ENCODE results near the gene KCTD10.
"Not testable (repeated sequence)": the region's sequence is repeated elsewhere in the genome, so short reads cannot be mapped to it uniquely, and the experiment has no call there.

Gene KCTD10

DNA sequence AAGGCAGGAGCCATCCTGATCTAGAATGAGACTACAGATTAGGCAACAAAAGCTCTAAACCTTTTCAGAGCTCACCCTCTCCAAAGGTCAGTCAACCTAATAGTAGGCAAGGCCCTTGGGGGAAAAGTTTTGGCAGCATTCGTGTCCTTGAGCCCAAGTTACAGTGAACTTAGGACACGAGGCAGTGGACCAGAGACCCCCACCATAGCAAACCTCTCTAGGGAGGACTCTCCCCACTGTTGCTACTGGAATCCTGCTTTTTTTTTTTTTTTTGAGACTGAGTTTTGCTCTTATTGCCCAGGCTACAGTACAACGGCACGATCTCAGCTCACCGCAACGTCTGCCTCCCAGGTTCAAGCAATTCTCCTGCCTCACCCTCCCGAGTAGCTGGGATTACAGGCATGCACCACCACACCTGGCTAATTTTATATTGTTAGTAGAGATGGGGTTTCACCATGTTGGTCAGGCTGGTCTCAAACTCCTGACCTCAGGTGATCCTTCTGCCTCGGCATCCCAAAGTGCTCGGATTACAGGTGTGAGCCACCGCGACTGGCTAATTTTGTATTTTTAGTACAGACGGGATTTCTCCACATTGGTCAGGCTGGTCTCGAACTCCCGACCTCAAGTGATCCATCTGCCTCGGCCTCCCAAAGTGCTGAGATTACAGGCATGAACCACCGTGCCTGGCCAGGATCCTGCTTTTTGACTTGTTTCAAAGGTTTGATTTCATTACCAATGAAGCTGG is 3.4 kb downstream of the KCTD10 start:
- DNase-seq (ENCODE audit: low spot score) = not testable (repeated sequence)

DNA sequence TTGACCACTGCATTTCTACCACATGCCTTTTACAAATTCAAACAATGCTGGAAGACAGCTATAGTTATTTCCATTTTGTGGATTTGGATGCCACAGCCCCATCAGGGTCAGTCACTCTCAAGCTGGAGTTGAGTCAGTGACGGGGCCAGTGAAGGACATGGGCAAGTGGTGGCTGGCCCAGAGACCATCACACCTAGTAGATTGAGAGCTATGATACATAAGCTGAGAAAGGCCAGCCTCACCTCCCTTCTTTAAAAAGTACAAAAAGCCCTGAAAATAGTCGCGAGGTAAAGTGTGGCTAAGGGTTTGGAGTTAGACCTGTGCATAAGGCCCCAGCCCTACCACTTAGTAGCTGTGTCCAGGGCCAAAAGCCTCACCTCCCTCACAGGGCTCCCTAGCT is 4.1 kb downstream of the KCTD10 start:
- DNase-seq (ENCODE audit: low spot score) = no peak

DNA sequence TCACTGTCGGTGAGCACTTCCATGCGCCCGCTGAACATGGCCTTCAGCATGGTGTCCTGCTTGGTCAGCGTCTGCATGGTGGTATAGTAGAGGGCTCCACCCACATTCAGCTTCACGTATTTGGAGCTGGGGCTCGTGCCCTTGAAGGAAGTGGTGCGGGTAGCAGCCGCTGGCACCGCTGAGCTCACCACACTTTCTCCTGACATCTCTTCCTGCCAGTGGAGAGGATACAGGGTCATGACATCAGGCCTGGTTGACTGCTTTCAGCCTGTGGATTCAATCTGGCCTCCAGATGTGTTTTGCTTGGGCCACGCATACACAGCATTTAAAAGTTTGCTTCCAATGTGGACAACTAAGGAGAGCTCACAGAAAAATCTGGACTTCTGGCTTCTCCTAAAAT is 7.6 kb downstream of the KCTD10 start:
- DNase-seq (ENCODE audit: low spot score) = no peak

DNA sequence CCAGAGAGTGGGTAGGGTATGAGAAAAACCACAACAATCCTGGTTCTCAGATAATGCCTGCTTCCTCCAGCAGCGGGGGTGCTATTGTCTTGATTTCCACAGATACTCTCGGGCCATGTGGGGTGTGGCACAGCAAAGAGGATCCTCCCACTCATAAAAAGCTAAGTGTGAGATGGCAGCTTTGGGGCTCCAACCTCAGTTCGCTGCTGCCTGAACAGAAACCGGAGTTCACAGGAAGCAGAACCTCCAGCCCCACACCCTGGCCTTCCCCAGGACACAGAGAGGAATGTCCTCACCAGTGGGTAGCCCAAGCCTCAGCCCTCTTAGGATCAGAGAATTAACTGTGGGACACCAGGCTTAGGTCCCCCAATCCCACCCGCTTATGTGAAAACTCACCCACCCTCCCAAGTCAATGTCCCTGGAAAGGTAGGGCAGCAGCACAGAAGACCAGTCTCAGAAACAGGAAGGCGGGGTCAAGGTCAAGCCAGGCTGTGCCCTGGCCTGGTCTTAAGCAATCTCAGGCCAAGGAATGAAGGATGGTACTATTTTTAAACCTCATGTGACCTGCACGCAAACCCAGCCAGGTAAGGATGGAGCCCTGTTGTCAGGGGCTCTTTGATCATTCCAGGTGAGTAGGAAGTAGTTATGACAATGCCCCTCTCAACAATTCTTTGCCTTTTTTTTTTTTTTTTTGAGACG is 9.0 kb downstream of the KCTD10 start:
- no peak for DNase-seq (ENCODE audit: low spot score)

DNA sequence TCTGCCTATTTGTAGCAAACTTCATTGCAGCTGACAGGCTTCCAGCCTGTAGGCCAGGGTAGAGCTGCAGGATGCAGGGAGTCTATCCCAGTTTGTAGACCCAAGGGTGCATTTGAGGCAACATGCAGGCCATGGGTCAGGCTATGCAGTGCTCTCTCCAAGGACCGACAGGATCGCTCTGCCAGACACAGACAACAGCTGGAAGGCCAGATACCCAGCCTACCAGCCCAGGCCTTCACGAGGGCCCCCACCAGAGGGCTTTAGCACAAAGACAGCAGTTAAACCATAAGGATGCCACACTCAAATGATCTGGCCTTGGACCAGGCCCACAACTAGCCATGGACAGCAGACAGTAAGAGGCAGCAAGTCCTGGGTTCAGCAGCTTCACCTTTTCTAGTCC is 10.3 kb downstream of the KCTD10 start:
- DNase-seq (ENCODE audit: low spot score) = no peak

DNA sequence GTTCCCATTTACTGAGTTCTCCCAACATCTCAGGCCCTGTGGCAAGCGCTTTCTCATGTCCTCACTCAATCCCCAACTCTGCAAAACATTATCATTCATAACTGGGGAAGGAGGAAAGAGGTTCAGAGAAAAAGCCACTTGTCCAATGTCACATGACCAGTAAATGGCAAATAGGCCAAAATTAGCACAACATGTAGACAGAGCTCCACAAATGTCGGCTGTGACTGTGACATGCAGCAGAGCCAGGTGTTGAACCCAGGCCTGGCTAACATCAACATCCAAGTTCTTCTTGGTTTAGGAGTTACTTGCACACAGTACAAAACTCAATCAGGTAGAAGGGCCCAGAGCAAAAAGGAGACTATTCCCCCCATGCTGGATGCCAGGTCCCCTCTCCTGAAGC is 10.8 kb downstream of the KCTD10 start:
- no peak for DNase-seq (ENCODE audit: low spot score)

DNA sequence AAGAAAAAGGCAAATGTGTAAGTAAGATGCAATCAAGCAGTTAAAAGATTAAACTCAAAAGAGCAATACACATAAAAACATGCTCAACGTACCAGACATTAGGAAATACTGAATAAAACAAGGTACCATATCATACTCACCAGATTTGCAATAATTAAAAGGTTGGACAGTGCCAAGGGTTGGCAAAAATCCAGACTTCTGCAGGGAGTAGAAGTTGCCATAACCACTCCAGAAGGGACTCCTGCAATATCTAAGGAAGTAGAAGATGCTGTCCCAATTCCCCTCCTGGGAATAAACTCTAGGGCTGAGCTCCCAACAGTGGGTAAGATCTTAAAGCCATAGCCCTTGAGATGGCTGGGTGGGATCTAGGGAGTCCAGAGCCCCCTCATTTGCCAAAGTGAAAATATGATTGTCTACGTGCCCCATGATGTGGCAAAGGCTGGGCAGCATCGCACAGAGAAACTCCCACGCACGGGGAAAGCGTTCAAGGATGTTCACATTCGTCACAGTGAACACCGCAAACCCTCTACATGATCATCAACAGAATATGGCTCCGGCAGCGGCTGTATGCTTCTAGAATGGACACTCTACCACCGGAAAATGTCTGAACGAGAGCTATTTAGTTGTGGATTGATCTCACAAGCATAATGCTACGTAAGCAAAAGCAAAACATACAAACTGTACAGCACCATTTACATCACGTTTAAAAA is 12.3 kb downstream of the KCTD10 start:
- DNase-seq (ENCODE audit: low spot score) = no peak

DNA sequence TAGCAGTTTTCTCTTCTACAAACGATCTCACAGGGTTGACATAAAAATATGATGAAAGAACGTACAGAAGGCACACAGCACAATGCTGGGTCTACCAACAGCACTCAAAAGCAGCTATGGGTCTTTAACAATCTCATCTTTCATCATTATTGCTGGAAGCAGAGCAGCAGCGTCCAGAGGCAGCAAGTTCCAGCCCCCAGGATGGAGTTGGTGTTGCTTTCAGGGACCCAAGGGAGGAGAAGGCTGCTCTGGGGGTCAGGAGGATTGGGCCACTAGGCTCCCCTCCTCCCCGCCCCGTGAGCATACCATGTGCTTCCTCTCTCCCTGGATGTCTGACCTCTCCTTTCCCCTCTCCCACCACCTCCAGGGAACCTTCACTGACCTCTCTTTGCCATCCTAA is 13.3 kb downstream of the KCTD10 start:
- no peak for DNase-seq (ENCODE audit: low spot score)

DNA sequence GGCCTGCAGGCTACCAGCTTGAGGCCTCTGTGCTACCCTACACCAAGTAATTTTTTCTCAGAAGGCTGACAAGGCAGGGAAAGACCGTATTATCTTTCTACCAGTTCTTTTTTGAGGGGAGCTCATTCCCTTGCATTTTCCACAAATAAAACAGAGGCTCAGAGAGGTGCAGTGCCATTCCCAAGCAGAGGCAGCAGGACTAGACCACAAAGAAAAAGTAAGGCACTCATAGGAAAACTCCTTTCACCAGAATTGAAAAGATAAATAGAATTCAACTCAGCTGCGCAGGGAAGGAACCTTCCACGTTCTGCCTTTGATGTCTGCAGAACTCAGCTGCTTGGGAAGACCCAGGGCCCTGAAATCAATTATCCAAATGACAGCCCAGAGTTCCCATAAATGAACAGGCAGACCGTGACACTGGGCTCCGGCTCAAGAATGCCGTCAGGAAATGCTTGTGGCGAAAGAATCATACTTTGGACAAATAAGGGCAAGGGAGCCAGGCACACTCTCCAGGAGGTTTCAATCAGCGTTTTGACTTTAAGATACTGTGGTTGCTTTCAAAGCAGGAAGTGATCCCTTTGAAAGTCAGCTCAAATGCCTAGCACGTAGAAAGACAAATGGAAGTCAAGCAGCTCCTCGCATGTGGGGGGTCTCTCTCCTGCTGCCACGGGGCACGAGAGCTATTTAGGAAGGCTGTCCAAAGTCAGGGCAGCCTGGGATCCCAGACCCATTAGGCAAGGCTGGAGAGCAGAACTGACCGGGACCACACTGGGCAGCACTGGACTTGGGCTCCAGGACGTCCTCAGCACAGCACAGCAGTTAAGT is 14.0 kb downstream of the KCTD10 start:
- DNase-seq (ENCODE audit: low spot score) = no peak

DNA sequence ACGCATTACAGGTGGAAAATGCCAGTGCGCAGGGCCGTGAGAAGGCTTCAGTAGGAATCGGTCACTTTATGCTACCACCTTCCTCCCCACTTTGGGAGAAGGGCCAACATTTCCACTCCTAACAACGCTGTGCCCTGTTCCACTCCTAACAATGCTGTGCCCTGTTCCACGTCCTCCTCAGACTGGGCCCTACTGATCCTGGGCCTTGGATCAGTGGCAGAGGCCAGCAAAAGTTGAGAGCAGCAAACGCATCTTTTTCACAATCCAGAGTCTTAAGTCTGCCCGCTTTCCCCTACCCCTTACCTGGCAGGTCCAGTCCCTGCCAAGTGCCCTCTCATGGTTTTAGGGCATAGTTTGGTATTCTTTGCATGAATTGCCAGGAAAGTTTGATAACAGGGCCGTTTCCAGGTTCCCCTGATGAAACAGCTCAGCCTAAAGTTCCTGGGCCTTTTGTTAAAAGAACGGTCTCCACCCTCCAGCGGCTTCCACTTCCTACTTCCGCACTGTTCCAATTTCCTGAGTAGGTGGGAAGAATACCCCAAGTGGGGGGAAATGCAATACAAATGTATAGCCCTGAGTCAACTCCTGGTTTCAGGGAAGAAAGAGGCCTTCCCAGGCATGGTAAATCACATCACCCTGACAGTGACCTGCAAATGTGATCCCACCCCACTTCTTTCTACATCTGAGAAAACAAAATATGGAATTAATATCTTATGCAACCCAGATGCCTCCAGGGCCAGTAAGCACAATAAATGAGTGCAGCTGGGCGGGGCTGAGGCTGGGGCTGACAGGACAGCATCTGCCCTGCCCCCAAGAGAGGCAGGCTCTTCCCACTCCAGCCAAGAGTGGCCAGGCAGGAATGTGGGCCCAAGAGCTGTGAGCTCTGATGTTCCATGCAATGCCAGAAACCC is 15.0 kb downstream of the KCTD10 start:
- no peak for DNase-seq (ENCODE audit: low spot score)

DNA sequence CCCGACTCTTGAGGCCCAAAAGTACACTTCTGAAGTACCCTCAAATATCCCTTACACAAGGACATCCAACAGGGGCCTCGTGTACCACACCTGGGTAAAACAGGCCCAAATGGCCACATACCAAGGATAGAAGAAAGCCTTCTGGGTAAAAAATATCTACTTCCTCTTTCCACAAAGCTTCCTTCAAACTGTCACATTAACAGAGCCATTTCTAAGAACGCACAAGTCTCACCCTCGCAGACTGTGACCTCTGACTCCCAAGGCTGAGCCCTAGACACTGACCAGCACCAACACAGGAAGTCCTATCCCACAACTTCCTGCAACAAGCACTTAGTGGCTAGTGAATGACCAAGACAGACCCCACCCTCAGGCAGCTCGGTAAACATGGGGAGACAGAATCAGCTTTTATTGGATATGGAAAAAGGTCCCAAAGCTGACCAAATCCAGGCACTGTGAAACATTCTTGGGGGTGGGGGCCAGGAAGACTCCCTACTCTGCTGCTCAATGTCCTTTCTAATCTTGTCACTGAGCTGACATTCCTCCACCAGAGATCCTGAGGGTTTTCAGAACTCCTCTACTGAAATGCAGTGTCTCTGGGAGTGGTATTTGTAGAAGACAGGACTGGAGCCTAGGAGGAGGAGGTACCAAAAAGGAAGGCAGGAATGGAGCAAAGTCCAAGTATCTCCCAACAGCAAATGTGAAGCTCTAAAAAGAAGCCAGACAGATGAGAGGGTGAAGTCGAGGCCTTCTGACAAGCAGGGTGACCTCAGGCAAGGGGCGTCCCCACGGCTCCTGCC is 15.9 kb downstream of the KCTD10 start:
- no peak for DNase-seq (ENCODE audit: low spot score)

DNA sequence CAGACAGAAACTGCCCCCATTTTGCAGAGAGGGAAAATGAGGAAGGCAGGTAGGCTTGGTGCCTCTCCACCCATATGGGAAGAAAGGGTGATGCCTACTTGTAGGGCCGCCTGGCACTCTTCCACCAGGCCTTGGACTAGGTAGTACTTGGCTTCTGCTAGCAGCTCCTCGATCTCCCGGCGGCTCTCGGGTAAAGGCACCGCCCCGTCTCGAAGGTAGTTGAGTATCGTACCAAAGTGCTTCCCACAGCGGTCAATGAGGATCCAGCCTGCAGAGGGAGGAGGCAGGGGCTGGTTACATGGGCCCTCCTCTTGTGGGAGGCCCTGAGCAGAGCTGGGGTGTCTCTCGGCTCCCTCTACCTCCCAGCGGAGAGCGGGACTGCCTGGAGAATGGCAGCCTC is 16.6 kb downstream of the KCTD10 start:
- no peak for DNase-seq (ENCODE audit: low spot score)

DNA sequence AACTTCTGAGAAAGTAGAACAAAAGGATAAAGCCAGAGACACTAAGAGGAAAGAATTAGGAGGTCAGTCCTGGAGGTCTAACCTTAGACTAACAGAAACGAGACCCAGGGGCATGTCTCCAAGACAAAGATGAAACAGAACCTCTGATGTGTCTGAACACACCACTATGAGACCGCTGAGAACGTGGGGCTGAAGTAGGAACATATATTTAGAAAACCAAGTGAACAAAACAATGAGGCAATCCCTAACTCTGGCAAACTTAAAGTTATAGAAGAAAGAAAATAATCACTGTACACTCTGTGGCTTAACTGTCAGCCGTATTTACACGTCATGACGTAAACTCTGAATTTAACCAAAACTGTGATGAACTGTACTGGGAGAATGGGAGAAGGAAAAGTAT is 17.9 kb downstream of the KCTD10 start:
- no peak for DNase-seq (ENCODE audit: low spot score)

DNA sequence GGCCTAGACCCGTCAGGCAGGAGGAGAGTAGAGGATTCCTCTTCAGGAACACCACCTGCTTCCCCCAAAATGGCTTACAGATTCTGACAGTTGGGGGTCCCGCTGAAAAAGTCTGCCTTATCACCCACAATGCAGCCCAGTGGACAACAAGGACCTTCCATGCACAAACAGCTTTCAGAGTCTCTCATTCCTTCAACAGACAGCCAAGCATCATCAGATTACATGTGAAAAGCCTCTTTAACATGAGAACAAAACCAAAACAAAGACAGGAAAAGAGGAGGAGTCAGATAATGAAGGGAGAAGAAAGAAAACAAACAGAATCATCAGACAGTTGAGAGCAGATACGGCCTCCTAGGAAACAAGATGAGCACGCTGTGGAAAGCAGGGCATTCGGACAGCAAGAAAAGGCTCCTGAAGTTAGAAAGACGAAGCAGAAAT is 18.3 kb downstream of the KCTD10 start:
- no peak for DNase-seq (ENCODE audit: low spot score)

DNA sequence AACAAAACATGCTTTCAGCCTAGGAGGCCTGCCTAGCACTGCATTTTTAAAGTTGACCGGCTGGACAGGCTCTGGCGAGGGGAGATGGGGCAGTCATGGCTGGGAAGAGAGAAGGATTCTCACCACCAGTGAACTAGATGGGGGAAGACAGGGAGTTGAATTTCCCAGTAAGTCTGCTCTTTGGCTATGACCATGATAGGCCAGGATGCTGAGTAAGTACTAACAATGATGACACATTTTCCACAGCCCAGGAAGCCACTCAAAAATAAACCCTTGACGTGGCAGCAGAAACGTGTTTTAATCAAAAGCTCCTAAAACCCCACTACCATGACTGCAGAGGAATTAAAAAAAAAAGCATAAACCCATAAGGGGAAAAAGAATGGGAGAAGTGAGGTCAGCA is 19.0 kb downstream of the KCTD10 start:
- DNase-seq (ENCODE audit: low spot score) = no peak

DNA sequence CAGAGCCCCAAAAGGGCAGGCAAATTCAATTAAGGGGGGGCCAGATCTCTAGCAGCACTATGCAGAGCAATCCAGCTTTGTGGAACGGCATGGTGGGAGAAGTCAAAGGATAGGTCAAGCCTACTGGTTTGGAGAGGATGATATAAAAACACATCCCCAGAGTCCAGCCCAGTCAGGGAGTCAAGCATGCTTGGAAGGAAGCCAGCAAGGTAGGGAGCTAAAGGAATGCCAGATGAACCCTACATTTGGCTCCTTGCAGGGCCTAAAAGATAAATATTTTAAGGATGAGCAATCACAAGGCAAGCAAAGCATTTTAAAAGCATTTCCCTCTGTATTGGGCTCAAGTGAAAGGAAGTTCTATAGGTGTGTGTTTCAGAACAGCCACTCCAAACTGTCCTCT is 21.4 kb downstream of the KCTD10 start:
- no peak for DNase-seq (ENCODE audit: low spot score)

DNA sequence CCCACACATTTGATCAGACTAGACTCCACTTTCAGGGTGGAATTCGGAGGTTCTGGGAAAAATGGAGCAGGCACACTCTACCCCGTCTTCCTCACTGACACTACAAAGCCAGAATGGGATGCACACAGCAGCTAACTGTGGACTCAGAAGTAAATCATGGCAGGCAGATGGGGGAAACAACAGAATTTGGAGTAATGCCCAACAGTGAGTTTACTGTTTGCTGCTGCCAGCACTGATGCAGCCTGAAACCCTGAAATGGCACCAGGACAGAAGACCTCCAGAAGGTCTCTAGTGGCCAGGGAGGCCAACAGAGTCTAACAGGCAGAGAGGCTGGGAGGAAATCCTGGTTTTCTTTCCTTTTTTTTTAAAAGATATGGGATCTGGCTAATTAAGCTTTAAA is 24.6 kb downstream of the KCTD10 start:
- DNase-seq (ENCODE audit: low spot score) = no peak

DNA sequence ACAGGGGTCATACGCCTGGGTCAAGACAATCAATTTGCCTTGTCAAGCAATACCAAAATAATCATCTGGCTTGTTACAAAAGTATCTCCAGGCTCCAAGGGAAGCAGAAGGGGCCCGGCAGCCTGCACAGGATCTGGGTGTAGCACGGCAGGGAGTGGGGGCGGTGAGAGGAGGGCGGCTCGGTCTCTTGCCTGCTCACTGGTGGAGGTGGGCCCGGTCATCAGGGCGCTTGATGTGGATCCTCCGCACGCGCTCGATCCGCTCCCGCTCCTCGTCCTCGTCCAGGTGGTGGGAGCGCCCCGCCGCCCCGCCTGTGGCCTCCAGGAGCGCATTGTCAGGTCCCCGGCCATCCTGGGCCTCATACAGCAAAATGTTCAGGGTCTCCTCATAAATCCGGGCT is 25.7 kb downstream of the KCTD10 start:
- no peak for DNase-seq (ENCODE audit: low spot score)

DNA sequence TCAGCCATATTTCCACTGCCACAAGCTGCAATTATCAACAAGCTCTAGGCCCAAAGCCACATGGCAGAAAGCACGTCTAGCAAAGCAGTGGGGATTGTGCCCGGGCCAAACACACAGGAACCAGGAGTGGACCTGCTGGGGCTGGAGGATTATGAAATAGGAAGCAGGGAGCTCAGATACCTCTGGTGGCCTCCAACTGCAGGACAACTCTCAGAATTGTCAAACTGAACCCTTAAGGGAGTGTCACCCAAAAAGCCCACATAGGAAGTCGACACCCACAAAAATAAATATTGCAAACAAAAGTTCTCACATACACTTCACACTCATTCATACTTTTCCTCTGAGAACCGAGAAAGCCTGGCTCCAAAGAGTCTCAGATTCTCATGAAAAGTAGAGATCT is 26.1 kb downstream of the KCTD10 start:
- DNase-seq (ENCODE audit: low spot score) = no peak

DNA sequence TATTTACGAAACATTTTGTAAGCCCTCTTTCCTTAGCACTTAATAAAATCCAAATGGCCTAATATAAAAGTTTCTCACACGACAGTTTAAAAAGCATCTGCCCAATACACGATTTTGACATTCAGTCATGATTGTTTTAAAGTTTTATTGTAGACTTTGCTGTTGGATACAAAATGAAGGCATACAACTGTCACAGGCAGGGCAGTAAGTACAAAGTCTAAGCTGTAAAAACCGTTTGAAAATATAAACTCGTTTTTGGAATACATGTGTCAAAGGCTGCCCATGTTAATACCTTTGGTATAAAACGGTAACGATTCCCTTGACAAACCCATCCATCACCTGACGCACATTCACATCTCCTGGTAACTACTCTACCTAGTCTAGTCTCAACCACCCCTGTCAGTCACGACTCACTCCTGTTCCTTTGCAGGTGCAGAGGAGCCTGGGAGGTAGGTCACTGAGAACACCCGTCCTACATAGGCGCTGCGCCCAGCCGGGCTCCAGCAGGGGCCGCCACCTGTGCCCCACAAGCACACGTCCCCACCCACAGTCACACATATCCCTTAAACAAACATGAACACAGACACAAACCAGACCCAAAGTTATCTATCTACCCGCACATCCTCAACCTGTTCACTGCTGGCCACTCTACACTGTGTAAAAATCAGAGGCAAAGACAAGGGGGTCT is 27.1 kb downstream of the KCTD10 start:
- no peak for DNase-seq (ENCODE audit: low spot score)

Data from hematopoietic multipotent progenitor cell treated with erythropoietin and hydrocortisone succinate and interleukin-3 and kit ligand, for 15 days (in vitro differentiated cells).